Measurements from ENCODE around the gene GIT2.

Gene GIT2

DNA sequence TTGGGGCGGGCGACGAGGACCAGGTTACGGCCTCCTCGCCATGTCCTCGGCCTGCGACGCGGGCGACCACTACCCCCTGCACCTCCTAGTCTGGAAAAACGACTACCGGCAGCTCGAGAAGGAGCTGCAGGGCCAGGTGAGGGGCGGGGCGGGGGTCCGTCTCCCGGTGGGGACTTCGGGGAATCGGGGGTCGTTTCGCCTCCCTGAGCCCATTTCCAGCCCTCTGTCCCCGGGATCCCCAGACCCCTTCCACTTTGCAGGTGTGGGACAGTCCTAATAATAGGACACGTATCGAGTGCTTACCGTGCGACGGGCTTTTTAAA is 3.4 kb upstream of the GIT2 start:
- Histone ChIP-seq H4K20me1 (ENCODE audit: insufficient read depth, low read length) (no peaks in the 10 kb centered on the region), H3K36me3 (replicated peaks; ENCODE audit: insufficient read depth, low read length) (no peaks in the 10 kb centered on the region), H3K9me2 (replicated peaks; ENCODE audit: insufficient read depth, low read length) (no peaks in the 10 kb centered on the region), H3K27ac (ENCODE audit: low read length) (no peak overlapping the region), H3F3A (ENCODE audit: insufficient read depth, low read length) (peaks cover 14% of the 10 kb centered on the region; the same call in 1 of the 2 replicates), H3K9ac (ENCODE audit: low read length) (peak overlapping the region; percentile 60; the same call in 1 of the 2 replicates), H3K4me1 (ENCODE audit: low read length) (0 out of 2 replicates have a peak, but pooled peaks cover 1% of the 10 kb centered on the region), H3K27me3 (replicated peaks; ENCODE audit: insufficient read depth, low read length) (no peaks in the 10 kb centered on the region), H3K79me2 (ENCODE audit: low read length) (peaks cover 44% of the 10 kb centered on the region), H3K4me3 (ENCODE audit: low read length) (peak overlapping the region; percentile 83), H2AFZ (ENCODE audit: low read length) (0 out of 2 replicates have a peak overlapping the region, but pooled peaks have one; percentile 8), H3K4me2 (ENCODE audit: low read depth, low read length) (peak overlapping the region; percentile 53), H3K9me3 (replicated peaks; ENCODE audit: insufficient read depth, low read length) (no peaks in the 10 kb centered on the region)
- no peak for DNase-seq
- no peak for TF ChIP-seq EZH2phosphoT487 (IDR thresholded peaks at IDR 0.05; ENCODE audit: low read length)
- no peak for TF ChIP-seq CTCF (IDR thresholded peaks at IDR 0.05; ENCODE audit: low read length)
- TF ChIP-seq EZH2 (optimal IDR thresholded peaks at IDR 0.05; ENCODE audit: low read depth, low read length), result no peak

DNA sequence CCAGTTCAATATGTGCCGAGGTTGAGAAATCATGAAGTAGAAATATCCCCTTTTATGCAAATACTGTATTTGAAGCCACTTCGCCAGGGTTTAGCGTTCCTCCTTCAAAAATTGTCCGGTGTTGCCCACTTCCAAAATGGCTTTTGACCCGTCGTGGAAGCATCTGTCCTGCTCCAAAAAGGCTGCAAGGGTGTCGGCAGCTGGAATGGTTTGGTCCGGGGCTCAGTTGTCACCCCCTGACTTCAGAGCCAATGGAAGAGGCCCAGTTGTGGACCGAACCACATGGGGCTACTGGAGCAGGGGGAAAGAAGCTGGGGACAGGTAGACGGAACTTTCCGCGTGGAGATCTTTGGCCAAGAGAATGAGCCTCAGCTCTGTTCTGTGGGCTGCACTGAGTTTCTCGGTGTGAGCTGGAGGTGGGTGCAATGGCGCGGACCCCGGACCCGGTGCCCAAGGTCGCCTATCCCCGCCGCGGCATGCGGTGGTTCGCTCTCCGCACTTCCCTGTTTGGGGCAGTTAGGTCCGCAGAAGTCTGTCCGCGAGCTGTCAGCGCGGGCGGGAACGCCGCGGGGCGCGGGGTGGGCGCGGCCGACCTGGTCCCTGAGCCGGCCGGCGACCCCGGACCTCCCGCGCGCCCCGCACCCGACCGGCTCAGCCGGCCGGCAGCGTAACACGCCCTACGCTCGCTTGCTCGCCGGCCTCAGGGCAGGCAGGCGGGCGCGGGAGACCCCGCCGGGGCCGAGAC is 2.9 kb upstream of the GIT2 start, which contains the start of gene ANKRD13A:
Gene ANKRD13A, plus strand, starts transcription at position 527 of the 745 bp plus-strand sequence. CDS start 259 bp downstream, outside the sequence.
- Histone ChIP-seq H2AFZ (ENCODE audit: low read length) (peak within 1 kb of the TSS; percentile 69), H3K4me2 (ENCODE audit: low read depth, low read length) (peak within 1 kb of the TSS; percentile 59), H3F3A (ENCODE audit: insufficient read depth, low read length) (peaks cover 16% of the 10 kb centered on the region; the same call in 1 of the 2 replicates), H3K27ac (ENCODE audit: low read length) (peak within 1 kb of the TSS; percentile 54; the same call in 1 of the 2 replicates), H3K9ac (ENCODE audit: low read length) (peak within 1 kb of the TSS; percentile 85), H3K4me3 (ENCODE audit: low read length) (peak within 1 kb of the TSS; percentile 83), H4K20me1 (ENCODE audit: insufficient read depth, low read length) (no peaks in the 10 kb centered on the region), H3K27me3 (replicated peaks; ENCODE audit: insufficient read depth, low read length) (no peaks in the 10 kb centered on the region), H3K79me2 (ENCODE audit: low read length) (peaks cover 49% of the 10 kb centered on the region), H3K36me3 (replicated peaks; ENCODE audit: insufficient read depth, low read length) (no peaks in the 10 kb centered on the region), H3K9me2 (replicated peaks; ENCODE audit: insufficient read depth, low read length) (no peaks in the 10 kb centered on the region), H3K4me1 (ENCODE audit: low read length) (no peaks in the 10 kb centered on the region), H3K9me3 (replicated peaks; ENCODE audit: insufficient read depth, low read length) (no peaks in the 10 kb centered on the region)
- no peak for TF ChIP-seq EZH2 (optimal IDR thresholded peaks at IDR 0.05; ENCODE audit: low read depth, low read length)
- no peak for TF ChIP-seq EZH2phosphoT487 (IDR thresholded peaks at IDR 0.05; ENCODE audit: low read length)
- TF ChIP-seq CTCF (IDR thresholded peaks at IDR 0.05; ENCODE audit: low read length), result no peak
- peak; percentile 84 for DNase-seq

DNA sequence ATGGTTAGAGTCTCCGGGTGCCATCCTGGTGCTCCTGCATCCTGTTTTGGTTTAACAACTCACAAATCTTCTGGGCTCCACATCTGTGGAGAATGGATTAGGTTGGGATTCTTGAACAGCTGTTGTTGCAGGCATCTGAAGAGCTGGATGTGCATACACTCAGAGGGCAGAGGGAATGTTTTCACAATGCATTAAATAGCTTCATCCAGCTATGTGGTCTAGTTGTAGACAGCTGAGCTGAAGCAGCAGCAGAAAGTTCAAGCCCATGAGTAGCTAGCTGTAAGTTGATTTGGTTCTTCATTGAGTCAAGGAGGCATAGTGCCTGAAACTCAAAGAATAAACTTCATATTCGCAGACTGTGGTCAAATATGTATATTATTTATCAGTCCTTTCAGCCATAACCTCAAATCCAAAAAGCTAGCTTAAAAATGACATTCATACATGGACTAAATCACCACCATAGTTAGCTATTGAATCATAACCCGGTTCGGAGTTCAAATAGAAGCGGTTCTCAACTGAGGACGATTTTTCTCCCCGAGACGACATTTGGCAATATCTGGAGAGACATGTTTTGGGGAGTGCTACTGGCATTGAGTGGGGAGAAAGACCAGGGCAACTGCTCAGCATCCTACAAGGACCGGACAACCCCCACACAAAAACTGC is 2.2 kb upstream of the GIT2 start:
- no peaks in the 10 kb centered on the region for H4K20me1 ChIP-seq (ENCODE audit: insufficient read depth, low read length)
- H3K36me3 ChIP-seq (replicated peaks; ENCODE audit: insufficient read depth, low read length), result no peaks in the 10 kb centered on the region
- no peak for DNase-seq
- no peaks in the 10 kb centered on the region for H3K27me3 ChIP-seq (replicated peaks; ENCODE audit: insufficient read depth, low read length)
- no peaks in the 10 kb centered on the region for H3K9me3 ChIP-seq (replicated peaks; ENCODE audit: insufficient read depth, low read length)
- H3K4me1 ChIP-seq (ENCODE audit: low read length), result 0 out of 2 replicates have a peak, but pooled peaks cover 5% of the 10 kb centered on the region
- TF ChIP-seq EZH2phosphoT487 (IDR thresholded peaks at IDR 0.05; ENCODE audit: low read length) (no peak), EZH2 (optimal IDR thresholded peaks at IDR 0.05; ENCODE audit: low read depth, low read length) (no peak), CTCF (IDR thresholded peaks at IDR 0.05; ENCODE audit: low read length) (no peak)
- no peaks in the 10 kb centered on the region for H3K9me2 ChIP-seq (replicated peaks; ENCODE audit: insufficient read depth, low read length)
- H3K9ac ChIP-seq (ENCODE audit: low read length), result peak overlapping the region; percentile 85; the same call in 1 of the 2 replicates
- H3K79me2 ChIP-seq (ENCODE audit: low read length), result peaks cover 54% of the 10 kb centered on the region
- H2AFZ ChIP-seq (ENCODE audit: low read length), result peak overlapping the region; percentile 69
- peak overlapping the region; percentile 59 for H3K4me2 ChIP-seq (ENCODE audit: low read depth, low read length)
- peak overlapping the region; percentile 83 for H3K4me3 ChIP-seq (ENCODE audit: low read length)
- H3F3A ChIP-seq (ENCODE audit: insufficient read depth, low read length), result peaks cover 16% of the 10 kb centered on the region; the same call in 1 of the 2 replicates
- H3K27ac ChIP-seq (ENCODE audit: low read length), result no peak overlapping the region

Measured in MM.1S (cell line).